GM18502 (cell line): ENCODE measurements around the gene NKAPL.
A peak's percentile ranks its signal among the peaks of the same experiment; 100 is the strongest.

Experiments used
- ATAC-seq: cut with Tn5 transposase; IDR thresholded peaks from one replicate; pipeline ENCODE4 v1.9.1; 2021; ENCODE audit warnings: mild to moderate bottlenecking; ENCODE audit not compliant: unreplicated experiment, poor library complexity

The NKAPL gene

DNA sequence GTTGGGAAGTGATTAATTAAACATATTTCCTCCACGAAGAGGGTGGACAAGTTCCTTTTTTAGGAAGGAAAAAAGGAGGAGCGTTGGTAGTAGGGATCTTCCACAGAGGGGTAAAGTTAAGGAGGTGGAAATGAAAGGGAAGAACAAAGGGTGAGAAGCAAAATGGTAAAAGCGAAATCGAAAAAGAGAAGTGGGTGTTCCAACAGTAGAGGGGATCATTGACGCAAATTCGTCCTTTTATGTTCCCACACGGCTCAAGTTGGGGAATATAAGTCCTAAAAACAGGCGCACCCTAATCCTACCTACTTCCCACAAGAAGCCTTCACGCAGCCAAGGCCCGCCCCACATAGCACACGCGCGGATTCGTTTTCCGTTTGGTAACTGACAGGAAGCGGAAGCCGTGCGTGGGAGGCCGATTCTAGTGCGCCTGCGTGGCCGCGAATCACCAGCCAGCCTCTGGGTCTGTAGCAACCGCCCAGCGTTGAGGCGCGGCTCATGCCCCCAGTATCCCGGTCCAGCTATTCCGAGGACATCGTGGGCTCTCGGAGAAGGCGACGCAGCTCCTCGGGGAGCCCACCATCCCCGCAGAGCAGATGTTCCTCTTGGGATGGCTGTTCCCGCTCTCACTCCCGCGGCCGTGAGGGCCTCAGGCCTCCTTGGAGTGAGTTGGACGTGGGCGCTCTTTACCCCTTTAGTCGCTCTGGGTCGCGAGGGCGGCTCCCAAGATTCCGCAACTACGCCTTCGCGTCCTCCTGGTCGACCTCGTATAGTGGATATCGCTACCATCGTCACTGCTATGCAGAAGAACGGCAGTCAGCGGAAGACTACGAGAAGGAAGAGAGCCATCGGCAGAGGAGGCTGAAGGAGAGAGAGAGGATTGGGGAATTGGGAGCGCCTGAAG lies at the start of gene NKAPL:
NKAPL (plus strand) TSS at position 421 of the 901 bp plus-strand sequence; CDS start at position 496, 75 bp downstream.
- ATAC-seq: no peak

DNA sequence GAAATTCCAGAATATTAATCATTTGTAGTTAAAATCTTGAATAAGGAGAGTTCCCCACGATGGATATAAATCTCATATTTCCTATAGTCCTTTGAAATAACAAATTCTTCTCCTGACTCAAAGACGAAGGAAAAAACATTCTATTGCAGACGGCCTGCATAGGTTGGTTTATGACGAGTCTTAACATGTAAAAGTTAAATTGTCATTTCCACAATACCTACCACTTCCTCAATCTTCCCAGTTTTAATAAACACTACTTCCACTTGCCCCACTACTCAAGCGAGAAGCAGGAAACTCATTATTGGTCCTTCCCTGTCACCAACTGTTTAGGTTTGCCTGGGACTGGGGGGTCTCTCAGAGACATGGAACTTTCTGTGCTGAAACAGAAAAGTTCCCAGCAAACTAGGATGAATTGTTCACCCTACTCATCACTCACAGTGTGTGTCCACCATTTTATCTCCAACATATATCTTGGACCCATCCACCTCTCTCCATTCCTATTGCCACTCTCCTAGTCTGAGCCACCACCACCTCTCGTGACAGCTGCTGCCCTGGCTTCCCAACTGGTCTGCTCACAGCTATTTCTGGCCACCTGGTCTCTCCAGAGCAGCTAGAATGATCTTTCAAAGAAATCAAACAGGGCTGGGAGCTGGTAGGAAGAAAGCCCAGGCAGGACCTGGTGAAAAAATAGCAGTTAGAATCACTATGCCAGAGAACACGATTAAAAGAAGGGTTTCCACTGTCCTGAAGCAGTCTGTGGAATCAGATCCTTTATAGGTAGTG lies 49.2 kb upstream of the NKAPL start:
- ATAC-seq: no peak

- ATAC-seq: peak; percentile 34
Measured at GRCh38 chr6:28211840-28212509, 47.1 kb upstream of the NKAPL start.

DNA sequence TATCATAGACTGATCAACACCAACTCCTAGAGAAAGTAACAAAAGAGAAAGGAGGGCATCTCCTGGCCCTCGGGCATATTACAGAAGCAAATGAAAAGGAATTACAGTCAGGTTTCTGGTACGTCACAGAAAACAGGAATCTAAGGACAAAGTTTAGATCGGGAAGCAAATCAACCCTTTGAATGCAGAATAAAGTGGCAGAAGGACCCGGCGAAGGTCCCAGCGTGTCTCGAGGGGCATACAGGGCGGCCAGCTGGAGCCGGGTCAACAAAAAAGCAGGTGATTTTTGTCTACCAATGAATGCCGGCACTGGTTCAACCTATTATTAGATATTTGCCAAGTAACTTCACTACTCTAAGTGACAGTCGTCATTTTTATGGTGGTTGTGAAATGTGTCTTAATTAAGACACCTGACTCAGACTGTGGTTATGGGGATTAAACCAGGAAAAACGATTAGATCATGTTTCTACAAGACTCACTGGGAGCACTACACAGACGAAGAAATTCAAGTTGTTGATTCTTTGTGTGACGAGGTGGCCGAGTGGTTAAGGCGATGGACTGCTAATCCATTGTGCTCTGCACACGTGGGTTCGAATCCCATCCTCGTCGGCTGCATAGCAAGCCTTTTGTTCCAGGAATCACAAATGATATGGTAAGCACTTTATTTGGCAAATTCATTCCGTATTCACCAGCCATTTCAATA lies 46.4 kb upstream of the NKAPL start:
- peak; percentile 69 for ATAC-seq

DNA sequence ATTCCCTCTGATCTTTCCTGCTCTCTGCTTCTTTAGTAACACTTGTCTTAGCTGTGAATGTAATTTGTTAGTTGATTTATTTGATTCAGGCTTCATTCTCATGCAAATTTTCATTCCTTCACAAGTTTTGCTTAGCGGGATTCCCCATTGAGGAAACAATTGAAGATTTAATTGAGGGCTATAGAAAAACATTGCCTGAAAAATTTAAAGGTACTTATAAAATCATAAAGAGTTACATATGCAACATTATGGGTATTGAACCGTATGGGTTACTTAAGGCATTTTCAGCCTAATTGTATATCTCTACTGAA lies 45.9 kb upstream of the NKAPL start:
- ATAC-seq: no peak

DNA sequence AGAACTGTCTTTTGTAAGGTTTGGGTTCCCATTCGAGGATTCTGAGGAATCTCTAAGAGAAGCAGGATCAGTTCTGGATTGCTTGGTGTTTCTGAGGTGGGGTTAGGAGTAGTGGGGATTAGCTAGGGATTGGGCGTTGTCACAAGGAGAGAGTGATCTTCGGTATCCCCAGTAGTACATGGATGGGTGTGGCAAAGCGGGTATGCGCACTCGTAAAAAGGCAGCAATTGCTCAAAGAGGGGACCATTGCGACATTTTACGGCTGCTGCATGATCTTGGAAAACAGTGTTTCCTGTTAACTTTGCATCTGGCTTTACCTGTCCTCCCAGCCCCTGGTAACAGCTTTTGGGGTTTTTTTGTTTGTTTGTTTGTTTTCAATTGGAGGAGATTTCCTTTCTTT lies 43.7 kb upstream of the NKAPL start:
- ATAC-seq: no peak

GRCh38 chr6:28217890-28218289 lies 41.2 kb upstream of the NKAPL start:
- ATAC-seq: no peak

DNA sequence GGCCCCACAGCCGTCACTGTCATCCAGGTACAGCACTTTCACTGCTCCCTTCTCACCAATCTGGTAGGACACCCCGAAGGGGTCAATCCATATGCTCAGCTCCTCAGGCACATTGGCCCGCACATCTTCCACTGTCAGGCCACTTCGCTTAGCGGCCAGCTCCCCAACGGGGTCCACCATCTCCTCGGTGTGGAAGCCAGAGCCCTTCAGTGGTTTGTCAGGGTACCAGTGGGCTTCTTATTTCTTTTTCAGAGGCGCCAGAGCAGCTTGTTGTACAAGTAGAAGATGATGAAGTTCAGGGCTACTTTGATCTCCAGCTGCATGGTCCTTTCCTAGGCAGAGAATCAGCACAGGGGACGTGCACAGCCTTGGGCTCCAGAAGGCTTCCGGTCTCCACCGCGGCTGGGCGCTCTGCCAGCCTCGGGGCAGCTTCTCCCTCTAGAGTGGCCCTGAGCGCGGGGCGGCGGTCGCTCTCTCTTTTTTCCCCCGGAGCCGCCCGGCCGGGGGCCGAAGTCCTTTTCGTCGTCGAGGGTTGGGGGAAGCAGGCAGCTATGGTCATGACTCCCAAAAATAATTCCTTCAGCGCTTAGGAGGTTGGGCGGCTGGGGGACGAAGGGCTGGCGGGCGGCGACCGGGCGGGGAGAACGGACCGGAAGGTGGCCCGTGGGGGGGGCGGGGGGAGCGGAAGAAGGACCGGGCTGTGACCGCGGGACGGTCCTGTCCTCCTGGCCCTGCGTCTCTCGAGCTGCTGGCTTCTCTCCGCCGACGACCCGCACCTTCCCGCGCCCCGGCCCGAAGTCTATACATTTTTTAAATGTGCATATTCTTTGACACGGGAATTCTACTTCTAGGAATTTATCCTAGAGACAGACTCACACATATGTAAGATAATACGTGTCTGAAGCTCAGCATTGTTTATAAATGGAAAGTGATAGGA lies 40.5 kb upstream of the NKAPL start:
- peak; percentile 73 for ATAC-seq

- no peak for ATAC-seq
Measured at GRCh38 chr6:28220257-28221133, 38.6 kb upstream of the NKAPL start.

- no peak for ATAC-seq
Measured at GRCh38 chr6:28224131-28225055, 34.7 kb upstream of the NKAPL start.

DNA sequence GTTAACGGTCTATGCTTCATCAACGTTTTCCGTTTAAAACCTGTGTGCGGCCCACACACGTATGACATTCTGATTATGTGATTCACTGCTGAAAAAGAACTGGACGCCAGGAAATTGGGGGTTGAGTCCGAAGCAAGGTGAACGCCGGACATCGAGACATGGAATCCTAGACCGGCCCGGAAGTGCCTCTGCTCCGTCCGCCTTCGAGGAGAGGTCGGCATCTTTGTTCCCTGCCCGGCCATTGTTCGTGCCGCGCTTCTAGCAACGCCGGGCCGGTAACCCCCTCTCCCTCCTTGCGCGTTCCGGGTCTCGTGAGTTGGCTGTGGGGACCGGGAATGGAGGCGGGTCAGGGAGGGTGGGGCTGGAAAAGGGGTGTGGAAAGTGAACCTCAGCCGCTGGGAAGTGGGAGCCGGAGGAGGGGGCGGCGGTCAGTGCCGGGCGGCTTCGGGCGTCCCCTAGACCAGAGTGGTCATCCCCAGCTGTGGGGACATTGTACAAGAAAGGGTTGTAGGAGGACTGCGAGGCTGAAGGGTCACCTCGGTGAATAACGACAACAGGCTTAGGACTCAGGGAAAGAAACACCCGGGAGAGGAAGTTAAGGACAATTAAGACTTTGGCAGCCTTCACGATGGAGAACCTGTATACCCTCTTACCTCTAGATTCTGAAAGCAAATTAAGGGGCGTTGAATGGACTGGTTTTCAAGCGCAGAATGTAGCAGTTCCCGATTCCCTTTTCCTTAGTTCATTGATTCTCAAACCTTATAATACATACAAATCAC lies 33.9 kb upstream of the NKAPL start, which contains the start of gene ZSCAN9:
ZSCAN9 (plus strand) TSS at position 220 of the 779 bp plus-strand sequence. CDS start 1,810 bp downstream, outside the sequence.
- peak; percentile 91 for ATAC-seq

- no peak for ATAC-seq
Measured at GRCh38 chr6:28226460-28226859, 32.6 kb upstream of the NKAPL start.

- no peak for ATAC-seq
Measured at GRCh38 chr6:28232785-28233184, 26.3 kb upstream of the NKAPL start.

DNA sequence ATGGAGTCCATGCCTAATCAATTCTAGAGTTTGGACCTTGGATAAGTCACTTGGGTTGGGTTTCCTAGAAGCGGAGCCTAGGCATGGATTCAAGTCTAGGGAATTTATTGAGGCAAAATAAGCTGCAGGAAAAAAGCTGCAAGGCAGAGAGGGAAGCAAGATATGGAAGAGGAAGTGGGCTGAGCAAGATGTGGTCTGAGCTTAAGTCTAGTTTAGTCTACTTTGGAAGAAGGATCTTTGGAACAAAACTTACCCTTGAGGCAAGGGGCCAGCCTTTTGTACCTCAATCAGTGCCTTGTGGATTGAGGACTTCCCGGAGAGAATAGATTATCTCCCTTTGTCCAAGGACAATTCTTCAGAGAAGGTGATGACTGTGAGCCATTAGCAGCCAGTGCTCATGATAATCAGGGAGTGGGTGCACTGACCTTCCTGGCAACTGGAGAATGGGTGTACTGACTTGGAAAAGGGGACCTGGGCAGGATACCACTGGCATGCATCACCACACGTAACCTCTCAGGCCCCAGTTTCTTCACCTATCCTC lies 23.1 kb upstream of the NKAPL start:
- ATAC-seq: no peak

DNA sequence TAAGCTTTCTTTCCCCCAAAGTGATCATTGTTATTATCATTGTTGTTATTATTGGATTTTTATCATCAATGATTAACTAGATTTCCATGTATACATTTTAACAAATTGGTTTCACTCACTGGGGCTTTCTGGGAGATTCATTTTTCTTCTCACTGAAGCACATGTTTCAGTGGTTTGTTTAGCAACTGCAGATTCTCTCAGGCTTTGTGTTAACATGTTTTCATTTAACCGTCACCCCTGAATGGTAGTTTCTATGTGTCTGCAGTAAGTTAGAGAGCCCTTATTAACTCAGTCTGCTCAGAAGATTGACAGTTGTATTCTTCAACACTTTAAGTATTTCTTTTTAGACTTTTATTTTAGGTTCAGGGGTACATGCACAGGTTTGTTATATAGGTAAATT lies 19.5 kb upstream of the NKAPL start:
- no peak for ATAC-seq

GRCh38 chr6:28240471-28240870 lies 18.6 kb upstream of the NKAPL start:
- ATAC-seq: no peak
